ENCODE results near the gene CAND2.

DNA sequence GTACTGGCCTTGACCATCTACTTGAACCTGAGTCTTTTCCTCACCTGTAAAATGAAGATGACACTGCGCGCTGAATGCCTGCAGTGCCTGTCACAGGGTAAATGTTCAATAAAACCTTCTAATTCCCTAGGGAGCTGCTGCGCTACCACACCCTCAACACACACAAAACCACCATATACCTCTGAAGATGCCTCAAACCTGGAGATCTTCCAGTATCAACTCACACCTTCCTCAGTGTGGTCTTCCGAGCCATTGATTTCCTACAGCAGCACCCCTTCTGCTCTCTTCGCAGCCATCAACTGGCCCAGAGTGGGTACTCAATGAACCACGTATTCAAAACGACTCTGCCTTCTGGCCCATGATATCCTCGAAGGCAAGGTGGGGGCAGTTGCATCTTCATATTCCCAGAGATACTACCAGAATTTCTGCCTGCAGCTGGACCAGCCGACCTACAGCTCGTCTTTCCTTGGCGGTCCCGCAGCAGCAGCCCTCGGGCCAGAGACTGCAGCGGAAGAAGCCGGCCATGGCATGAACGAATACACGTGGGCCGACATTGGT, 44.2 kb downstream of the CAND2 start:
- TF ChIP-seq TAF1 (IDR thresholded peaks at IDR 0.05; ENCODE audit: borderline replicate concordance, low read depth, low read length) (no peak), CTCF (IDR thresholded peaks at IDR 0.05) (no peak), YY1 (IDR thresholded peaks at IDR 0.05; ENCODE audit: low read depth) (no peak), EZH2phosphoT487 (IDR thresholded peaks at IDR 0.05; ENCODE audit: borderline replicate concordance, low read depth) (no peak)
